GM19238 (cell line): ENCODE data around the gene PIK3C2A.
"Not testable (repeated sequence)": the region's sequence is repeated elsewhere in the genome, so short reads cannot be mapped to it uniquely, and the experiment has no call there.

Source experiments
- DNase-seq: peaks from one replicate; pipeline ENCODE4 v3.0.0; 2011; ENCODE audit warnings: low spot score; ENCODE audit not compliant: insufficient read length

The PIK3C2A gene

DNA sequence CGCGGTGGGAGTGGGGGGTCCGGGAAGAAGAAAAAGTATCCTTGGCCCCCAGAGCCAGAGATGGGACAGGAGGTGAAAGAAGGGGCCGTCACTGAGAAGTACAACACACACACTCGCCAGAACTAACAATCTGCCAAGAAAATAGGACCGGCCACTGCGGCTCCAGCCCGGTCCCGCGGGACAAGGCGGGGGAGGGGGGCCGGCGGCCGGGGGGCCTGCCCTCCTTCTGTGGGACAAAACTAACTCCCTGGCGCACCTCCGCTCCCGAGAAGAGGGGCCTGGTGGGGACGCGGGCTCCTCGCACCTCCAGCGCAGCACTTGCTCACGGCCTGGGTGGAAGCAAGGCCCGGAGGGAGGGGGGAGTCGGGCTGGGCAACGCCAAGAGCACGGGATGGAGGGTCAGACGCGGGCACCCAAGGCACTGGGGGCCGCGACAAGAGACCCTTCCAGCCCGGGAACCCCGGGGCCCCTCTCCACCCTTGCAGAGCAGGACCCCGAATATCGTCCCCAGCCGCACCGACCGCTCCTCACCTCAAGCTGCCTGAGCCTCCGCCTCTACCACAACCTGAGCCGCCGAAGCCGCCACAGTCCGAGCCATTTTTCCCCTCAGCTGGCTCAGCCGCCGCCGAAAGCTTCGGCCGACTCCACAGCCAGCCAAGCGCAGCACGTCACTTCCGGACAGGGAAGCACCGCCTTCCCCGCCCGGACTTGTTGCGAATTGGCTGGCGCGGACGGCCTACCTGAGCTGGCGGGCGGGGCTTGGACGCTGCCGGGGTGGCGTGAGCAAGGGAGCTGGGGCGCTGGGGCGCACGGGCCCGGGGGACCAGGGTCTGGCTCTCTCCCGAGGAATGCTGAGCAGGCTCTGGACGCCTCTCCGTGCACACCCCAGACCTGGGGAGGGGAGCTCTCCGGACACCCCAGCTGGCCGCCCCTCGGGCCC, at the start of gene PIK3C2A:
Gene PIK3C2A (minus strand): TSS at position 670 of the 940 bp plus-strand sequence. CDS start 38,245 bp downstream, outside the sequence.
- DNase-seq = peak; percentile 87

DNA sequence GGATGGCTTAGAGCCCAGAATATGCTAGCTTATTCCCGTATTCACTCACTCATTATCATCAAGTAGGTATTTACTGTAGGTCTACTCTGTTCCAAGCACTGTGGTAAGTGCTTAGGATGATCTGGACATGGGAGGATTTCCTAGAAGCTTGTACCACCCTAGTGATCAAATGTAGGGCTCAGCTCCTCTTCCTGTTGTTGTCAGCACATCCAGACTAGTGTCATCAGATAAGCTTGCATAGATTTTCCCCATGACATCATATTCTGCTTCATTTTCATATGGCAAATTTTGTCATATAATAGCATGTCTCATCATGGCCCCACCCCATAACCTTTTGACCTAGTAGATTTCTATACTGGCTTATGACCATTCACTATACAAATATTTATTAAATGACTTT, 49.4 kb upstream of the PIK3C2A start:
- DNase-seq = no peak

DNA sequence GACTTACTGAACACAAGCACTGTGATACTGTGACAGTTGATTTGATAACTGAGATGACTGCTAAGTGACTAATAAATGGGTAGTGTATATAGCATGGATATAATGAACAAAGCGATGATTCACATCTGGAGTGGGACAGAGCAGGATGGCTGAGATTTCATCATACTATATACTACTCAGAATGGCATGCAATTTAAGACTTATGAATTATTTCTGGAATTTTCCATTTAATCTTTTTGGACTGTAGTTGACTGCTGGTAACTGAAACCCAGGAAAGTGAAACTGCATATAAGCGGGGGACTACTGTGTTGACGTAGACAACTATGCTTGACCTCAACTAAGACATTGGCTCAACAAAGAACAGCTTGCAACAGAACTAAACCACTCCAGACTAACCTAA, 48.7 kb upstream of the PIK3C2A start:
- DNase-seq = no peak

GRCh38 chr11:17252704-17253103, 44.9 kb upstream of the PIK3C2A start:
- DNase-seq = no peak

DNA sequence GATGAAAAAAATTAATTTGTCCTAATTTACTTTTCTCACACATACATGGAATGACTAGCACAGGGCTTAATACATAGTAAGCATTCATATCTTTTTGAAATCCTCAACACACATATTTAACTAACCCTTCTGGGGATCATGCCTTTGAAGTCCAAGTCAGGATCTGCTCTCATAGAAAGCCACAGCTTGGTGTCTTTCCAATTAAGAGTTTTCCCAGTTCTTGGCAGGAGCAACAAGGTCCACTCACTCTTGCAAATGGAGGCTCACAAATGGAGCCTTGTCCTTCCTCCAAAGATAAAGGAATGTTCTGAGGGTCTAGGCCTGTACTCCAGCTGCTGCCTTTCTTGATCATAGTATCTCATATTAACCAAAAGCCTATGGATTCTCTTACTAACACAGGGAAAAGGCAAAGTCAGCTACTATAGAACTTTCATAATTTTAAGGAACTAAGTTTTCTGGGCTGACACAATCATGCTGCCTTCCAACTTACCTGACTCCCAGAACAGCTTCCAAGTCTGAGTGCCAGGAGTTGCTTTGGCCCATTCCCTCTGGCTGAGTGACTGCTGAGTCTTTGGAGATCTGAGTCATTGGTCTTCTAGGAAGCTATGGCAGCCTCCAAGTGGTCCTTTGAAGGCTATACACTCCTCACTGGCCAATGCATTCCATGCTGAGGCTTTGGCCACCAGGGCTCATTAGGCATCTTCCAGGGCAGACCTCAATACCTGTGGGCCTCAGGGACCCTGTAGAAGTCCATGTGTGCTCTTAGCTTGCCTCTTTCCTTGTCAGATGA, 43.0 kb upstream of the PIK3C2A start:
- no peak for DNase-seq

DNA sequence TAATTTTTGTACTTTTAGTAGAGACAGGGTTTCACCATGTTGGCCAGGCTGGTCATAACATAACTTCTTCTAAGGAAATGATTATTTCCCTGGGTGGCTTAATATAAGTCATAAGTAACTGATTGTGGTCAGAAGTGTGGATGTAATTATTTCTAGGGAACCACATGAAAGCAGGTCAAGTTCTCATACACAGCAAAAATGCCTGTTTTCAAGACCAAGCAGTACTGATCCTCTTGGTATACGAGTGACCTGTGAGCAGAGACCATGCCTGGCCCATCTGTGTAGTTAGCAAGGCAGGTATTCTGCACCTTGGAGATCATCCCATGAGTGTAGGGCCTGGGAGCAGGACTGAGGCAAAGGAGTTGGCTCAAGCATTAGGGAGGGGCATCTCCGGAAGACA, 36.3 kb upstream of the PIK3C2A start:
- no peak for DNase-seq

GRCh38 chr11:17242954-17243353, 35.2 kb upstream of the PIK3C2A start:
- not testable (repeated sequence) for DNase-seq

DNA sequence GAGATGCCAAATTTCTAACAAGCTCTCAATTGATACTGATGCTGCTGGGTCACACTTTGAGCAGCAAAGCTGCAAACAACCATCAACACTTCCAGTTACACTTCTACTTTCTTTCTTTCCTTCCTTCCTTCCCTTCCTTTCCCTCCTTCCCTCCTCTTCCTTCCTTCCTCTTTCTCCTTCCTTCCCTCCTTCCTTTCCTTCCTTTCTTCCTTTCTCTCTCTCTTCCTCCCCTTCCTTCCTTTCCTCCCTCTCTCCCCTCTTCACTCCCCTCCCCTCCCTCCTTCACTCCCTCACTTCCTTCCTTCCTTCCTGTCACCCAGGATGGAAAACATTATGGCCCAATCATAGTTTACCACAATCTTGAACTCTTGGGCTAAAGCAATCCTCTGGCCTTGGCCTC, 33.0 kb upstream of the PIK3C2A start:
- no peak for DNase-seq

GRCh38 chr11:17239927-17240326, 32.1 kb upstream of the PIK3C2A start:
- DNase-seq = not testable (repeated sequence)

GRCh38 chr11:17238377-17238776, 30.6 kb upstream of the PIK3C2A start:
- DNase-seq = no peak

GRCh38 chr11:17233101-17233500, 25.3 kb upstream of the PIK3C2A start:
- no peak for DNase-seq

- no peak for DNase-seq
Observed at GRCh38 chr11:17230867-17231851, 23.4 kb upstream of the PIK3C2A start.

DNA sequence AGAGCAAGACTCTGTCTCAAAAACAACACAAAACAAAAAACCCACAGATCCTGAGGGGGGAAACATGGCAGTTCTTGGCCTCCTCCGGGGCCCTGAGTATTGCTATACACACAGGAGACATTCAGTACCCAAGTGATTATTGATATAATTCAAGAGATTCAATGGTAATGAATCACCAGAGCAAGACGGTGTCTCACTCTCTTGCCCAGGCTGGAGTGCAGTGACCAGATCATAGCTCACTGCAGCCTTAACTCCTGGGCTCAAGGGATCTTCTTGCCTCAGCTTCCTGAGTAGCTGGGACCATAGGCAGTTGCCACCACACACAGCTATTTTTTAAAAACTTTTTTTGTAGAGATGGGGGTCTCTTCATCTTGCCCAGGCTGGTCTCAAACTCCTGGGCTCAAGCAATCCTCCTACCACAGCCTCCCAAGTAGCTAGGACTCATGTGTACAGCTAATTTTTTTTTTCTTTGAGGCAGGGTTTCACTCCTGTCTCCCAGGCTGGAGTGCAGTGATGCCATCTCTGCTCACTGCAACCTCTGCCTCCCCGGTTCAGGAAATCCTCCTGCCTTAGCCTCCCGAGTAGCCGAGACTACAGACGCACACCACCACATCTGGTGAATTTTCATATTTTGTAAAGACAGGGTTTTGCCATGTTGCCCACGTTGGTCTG, 21.8 kb upstream of the PIK3C2A start:
- DNase-seq = no peak

DNA sequence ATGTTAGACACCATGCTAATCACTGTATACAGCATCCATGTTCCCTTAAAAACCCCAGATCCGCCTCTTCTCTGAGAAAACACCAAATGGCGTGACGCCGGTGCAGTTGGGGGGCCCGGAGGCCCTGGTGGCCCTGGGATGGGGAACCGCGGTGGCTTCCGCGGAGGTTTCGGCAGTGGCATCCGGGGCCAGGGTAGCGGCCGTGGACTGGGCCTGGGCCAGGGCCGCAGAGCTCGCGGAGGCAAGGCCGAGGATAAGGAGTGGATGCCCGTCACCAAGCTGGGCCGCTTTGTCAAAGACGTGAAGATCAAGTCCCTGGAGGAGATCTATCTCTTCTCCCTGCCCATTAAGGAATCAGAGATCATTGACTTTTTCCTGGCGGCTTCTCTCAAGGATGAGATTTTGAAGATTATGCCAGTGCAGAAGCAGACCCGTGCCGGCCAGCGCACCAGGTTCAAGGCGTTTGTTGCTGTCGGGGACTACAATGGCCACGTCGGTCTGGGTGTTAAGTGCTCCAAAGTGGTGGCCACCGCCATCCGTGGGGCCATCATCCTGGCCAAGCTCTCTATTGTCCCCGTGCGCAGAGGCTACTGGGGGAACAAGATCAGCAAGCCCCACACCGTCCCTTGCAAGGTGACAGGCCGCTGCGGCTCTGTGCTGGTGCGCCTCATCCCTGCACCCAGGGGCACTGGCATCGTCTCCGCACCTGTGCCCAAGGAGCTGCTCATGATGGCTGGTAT, 20.6 kb upstream of the PIK3C2A start:
- not testable (repeated sequence) for DNase-seq

- DNase-seq = no peak
Observed at GRCh38 chr11:17224727-17225126, 16.9 kb upstream of the PIK3C2A start.

GRCh38 chr11:17221968-17222367, 14.2 kb upstream of the PIK3C2A start:
- no peak for DNase-seq

GRCh38 chr11:17219016-17219415, 11.2 kb upstream of the PIK3C2A start:
- DNase-seq = no peak

DNA sequence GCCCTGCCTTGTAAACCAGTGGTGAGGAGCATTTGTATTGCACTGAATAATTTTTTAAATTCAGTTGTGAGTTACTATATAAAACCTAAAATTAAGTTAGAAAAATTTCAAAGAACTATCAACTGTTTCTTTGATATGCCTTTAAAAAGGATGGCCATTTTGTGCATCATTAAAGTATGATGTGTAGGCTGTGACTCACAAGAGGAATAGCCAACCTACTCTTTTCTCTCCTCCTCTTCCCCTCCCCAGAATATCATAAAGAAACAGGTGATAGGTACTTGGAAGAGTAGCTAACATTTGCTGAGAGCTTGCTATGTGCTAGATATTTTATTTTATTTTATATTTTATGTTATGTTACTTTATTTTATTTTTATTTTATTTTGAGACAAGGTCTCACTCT, 10.6 kb upstream of the PIK3C2A start:
- no peak for DNase-seq

GRCh38 chr11:17217401-17217800, 9.6 kb upstream of the PIK3C2A start:
- no peak for DNase-seq

- no peak for DNase-seq
Observed at GRCh38 chr11:17214338-17214737, 6.6 kb upstream of the PIK3C2A start.
